ENCODE data around the gene PCGF3. TPM values are rescaled to one million over a fixed set of nuclear protein-coding genes. Genes with fewer than 3 reads are reported as not detected.

Gene PCGF3
- total and polyA plus RNA-seq, 9 of the 15 experiments (the other 6 are each of a cell fraction or from before 2014, with no cell fraction given) = 2.6 to 46.1 (median 20.3) TPM

GRCh38 chr4:704971-705277, 708 bp upstream of the PCGF3 start:
- H3K4me1 ChIP-seq (replicated peaks in 1 of 2; ENCODE audit: control insufficient read depth in 2 of 2, insufficient read depth in 2 of 2, low read length in 2 of 2) = peaks cover 27 to 74% of the 10 kb centered on the region in 2 experiments; a peak in 4 of 5 replicates
- H3K27me3 ChIP-seq (ENCODE audit: control insufficient read depth in 2 of 2, insufficient read depth in 2 of 2, low read length in 2 of 2) = no peaks in the 10 kb centered on the region
- BruUV-seq (replicated peaks) = no TSS peak
- POLR2A ChIA-PET = interaction anchor here (0.6 to 1.0 kb wide), 3 partner anchors 8 to 34 kb away, joined by 4 read pairs; no protein-coding TSS in a partner anchor
- H3K9me1 ChIP-seq (ENCODE audit: control insufficient read depth, insufficient read depth, low read length) = peaks cover 4% of the 10 kb centered on the region
- in situ Hi-C loops (cut with MboI) = no loop called here
- FAIRE-seq (no peak), DNase-seq (ENCODE audit: extremely low read depth in 1 of 4, low spot score in 3 of 4) (no peak), ATAC-seq (no peak)
- H3K9ac ChIP-seq (ENCODE audit: insufficient read depth in 1 of 2, low read depth in 2 of 2, low read length in 2 of 2) = peak overlapping the region; percentile 66 to 92; a peak in 3 of 4 replicates
- H2AFZ ChIP-seq (ENCODE audit: low read depth, low read length) = peak overlapping the region; percentile 88
- peak overlapping the region; percentile 77 for H3K4me3 ChIP-seq
- H3K79me2 ChIP-seq (ENCODE audit: control insufficient read depth, insufficient read depth, low read length) = peaks cover 38% of the 10 kb centered on the region
- peak overlapping the region; percentile 82 for H3K4me2 ChIP-seq (ENCODE audit: insufficient read depth, low read length)
- peak overlapping the region; percentile 73 for H3K27ac ChIP-seq (ENCODE audit: extremely low read depth, low read depth, low read length)
- intact Hi-C loops (cut with micrococcal nuclease) = loop anchor here (1.0 kb wide), 1 partner anchor 18 kb away; no protein-coding TSS in a partner anchor
- WGBS (ENCODE audit: insufficient coverage, low coverage, missing lambda C conversion rate) = 90% methylated on average over 1 of the region's 1 CpG
- no peaks in the 10 kb centered on the region for H4K20me1 ChIP-seq (replicated peaks; ENCODE audit: control insufficient read depth, insufficient read depth, low read length)
- CTCF ChIA-PET (ENCODE audit: low intra/inter-chr PET ratio) = no interaction called here
- peaks cover 12% of the 10 kb centered on the region; the same call in 2 of the 3 replicates for H3K36me3 ChIP-seq (ENCODE audit: control insufficient read depth, insufficient read depth, low read length)
- no peaks in the 10 kb centered on the region for H3K9me3 ChIP-seq (replicated peaks; ENCODE audit: control insufficient read depth, insufficient read depth, low read depth, low read length)
- TF ChIP-seq ZNF57 (CRISPR knock-in tag; IDR thresholded peaks at IDR 0.05) (no peak), RAD21 (CRISPR knock-in tag; conservative IDR thresholded peaks at IDR 0.05 in 1 of 2, IDR thresholded peaks at IDR 0.05 in 1 of 2) (no peak), EZH2 (IDR thresholded peaks at IDR 0.05; ENCODE audit: borderline replicate concordance, low read depth, low read length) (no peak), XRCC5 (IDR thresholded peaks at IDR 0.05; ENCODE audit: low read depth, low read length) (no peak), MCM5 (IDR thresholded peaks at IDR 0.05; ENCODE audit: low read depth) (no peak), SRSF7 (optimal IDR thresholded peaks at IDR 0.05; ENCODE audit: low read depth, low read length) (no peak), MYBL2 (IDR thresholded peaks at IDR 0.05; ENCODE audit: low read depth) (no peak), MYBL2 (CRISPR knock-in tag; IDR thresholded peaks at IDR 0.05; ENCODE audit: borderline replicate concordance) (no peak), PHB2 (IDR thresholded peaks at IDR 0.05; ENCODE audit: low read depth) (no peak), SMAD4 (CRISPR knock-in tag; conservative IDR thresholded peaks at IDR 0.05) (no peak), TRIM28 (IDR thresholded peaks at IDR 0.05) (no peak), ZNF197 (CRISPR knock-in tag; IDR thresholded peaks at IDR 0.05; ENCODE audit: low read depth) (no peak), ZNF384 (IDR thresholded peaks at IDR 0.05; ENCODE audit: low read depth, low read length) (no peak), ASH1L (IDR thresholded peaks at IDR 0.05; ENCODE audit: borderline replicate concordance, low read depth, partially characterized antibody) (peak; percentile 30), ZNF253 (CRISPR knock-in tag; conservative IDR thresholded peaks at IDR 0.05) (no peak), POLR2H (tag; IDR thresholded peaks at IDR 0.05; ENCODE audit: low read depth) (no peak), SRSF3 (IDR thresholded peaks at IDR 0.05; ENCODE audit: insufficient read depth, low read length) (no peak), HDAC2 (IDR thresholded peaks at IDR 0.05) (no peak), ZNF316 (IDR thresholded peaks at IDR 0.05) (no peak), GATA2 (CRISPR knock-in tag; IDR thresholded peaks at IDR 0.05) (no peak), DMBX1 (CRISPR knock-in tag; IDR thresholded peaks at IDR 0.05; ENCODE audit: borderline replicate concordance) (no peak), CREM (IDR thresholded peaks at IDR 0.05; ENCODE audit: low read depth) (0 out of 2 replicates have a peak, but pooled peaks have one; percentile 0), SMARCA5 (IDR thresholded peaks at IDR 0.05) (peak; percentile 52; the same call in 1 of the 2 replicates)

All from K562 (cell line).